Esophagus squamous epithelium (tissue), 4 donors: ENCODE results near the gene VWDE.

Source experiments
- CTCF ChIP-seq, 6 experiments: fragments of 450-650 bp in 4 of 6; fragments of 200-600 bp in 2 of 6; sonication (generic) in 2 of 6; IDR thresholded peaks; one replicate each; pipeline ENCODE4 v1.5.1; 2016 to 2019; ENCODE audit warnings: antibody characterized with exemption in 6 of 6, mild to moderate bottlenecking in 4 of 6, moderate library complexity in 4 of 6
- POLR2A ChIP-seq, 4 donors: fragments of 450-650 bp; IDR thresholded peaks; one replicate each; pipeline ENCODE4 v1.6.1; 2017; ENCODE audit warnings: antibody characterized with exemption in 4 of 4, mild to moderate bottlenecking in 4 of 4, moderate library complexity in 3 of 4

DNA sequence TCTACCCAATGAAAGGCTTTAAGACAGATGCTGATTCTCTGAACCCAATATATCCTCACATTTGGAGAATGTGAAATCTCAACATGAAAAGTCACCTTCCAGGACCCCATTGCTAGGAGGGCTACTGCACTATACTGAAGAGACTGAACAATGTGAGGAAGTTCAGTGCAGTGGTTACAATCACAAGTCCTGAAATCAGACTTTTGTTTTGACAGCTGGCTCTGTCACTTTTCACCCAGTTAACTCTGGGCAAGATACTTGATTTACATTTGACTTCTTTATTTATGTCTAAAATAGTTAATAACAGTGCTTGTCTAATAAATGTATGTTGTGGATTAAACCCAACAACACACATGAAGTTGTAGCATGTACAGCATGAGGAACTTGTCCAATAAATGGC, 14.8 kb upstream of the VWDE start:
- TF ChIP-seq CTCF (IDR thresholded peaks at IDR 0.05) (no peak), POLR2A (IDR thresholded peaks at IDR 0.05) (no peak)
